A549 (cell line): ENCODE measurements around the gene ANGEL2. TPM values are rescaled to one million over a fixed set of nuclear protein-coding genes. Genes with fewer than 3 reads are reported as not detected.

Experiments used
- ATAC-seq, 2 experiments: fragments of 200-7000 bp in 1 of 2; fragments of >200 bp in 1 of 2; cut with Nextera tagmentation in 1 of 2; cut with Tn5 transposase in 1 of 2; 3 replicates each; pipeline versions ENCODE4 v1.8.0 to v1.9.1; 2018 to 2020; ENCODE audit warnings: mild to moderate bottlenecking in 1 of 2, moderate library complexity in 1 of 2
- CTCF ChIA-PET: fragments of 300-600 bp; sonication (Branson Sonifier 250); formaldehyde crosslinking; extraction: SDS; loops from one replicate; lab custom pipeline; 2021; ENCODE audit warnings: antibody characterized with exemption, inconsistent platforms; lab: Yijun Ruan, JAX
- POLR2A ChIA-PET: fragments of 350-600 bp; formaldehyde crosslinking; extraction: SDS; loops from one replicate; lab custom pipeline; 2021; ENCODE audit warnings: antibody characterized with exemption, inconsistent platforms; lab: Yijun Ruan, JAX
- DNase-seq, 2 experiments: peaks; one replicate each; pipeline versions ENCODE4 v3.0.0 to v3.0.0-alpha.2; 2011 to 2016; ENCODE audit warnings: low read depth in 1 of 2, low spot score in 1 of 2
- FAIRE-seq: peaks from 2 replicates; lab custom pipeline; 2011; peaks lifted over from hg19 to GRCh38; lab: Jason Lieb, UNC
- H3K27ac ChIP-seq, 2 experiments: fragments of >200 bp; sonication (Bioruptor Twin); formaldehyde crosslinking; 3 replicates each; pipeline ENCODE4 v1.5.1; 2016 to 2017
- H3K4me1 ChIP-seq: fragments of >200 bp; sonication (Bioruptor Twin); formaldehyde crosslinking; 3 replicates; pipeline ENCODE4 v1.6.1; 2016
- H3K4me2 ChIP-seq: fragments of >200 bp; sonication (Bioruptor Twin); formaldehyde crosslinking; 3 replicates; pipeline ENCODE4 v1.6.1; 2016
- H3K4me3 ChIP-seq: fragments of >200 bp; sonication (Bioruptor Twin); formaldehyde crosslinking; 3 replicates; pipeline ENCODE4 v1.5.1; 2016
- H3K9me3 ChIP-seq: fragments of >200 bp; sonication (Bioruptor Twin); formaldehyde crosslinking; 3 replicates; pipeline ENCODE4 v1.6.1; 2016
- CBX2 ChIP-seq: fragments of 200-600 bp; sonication (generic); IDR thresholded peaks from 2 replicates; pipeline ENCODE4 v1.6.1; 2016; ENCODE audit warnings: low read depth, mild to moderate bottlenecking, borderline replicate concordance
- CBX8 ChIP-seq: fragments of 200-600 bp; sonication (generic); IDR thresholded peaks from 2 replicates; pipeline ENCODE4 v1.6.1; 2016
- EP300 ChIP-seq, 2 experiments: fragments of >200 bp; sonication (Bioruptor Twin); formaldehyde crosslinking; IDR thresholded peaks; 2 replicates in 1 of 2; 3 replicates in 1 of 2; pipeline ENCODE4 v1.6.1; 2016 to 2017
- FOSB ChIP-seq: fragments of 250-450 bp; sonication (Bioruptor Pico); IDR thresholded peaks from 2 replicates; pipeline ENCODE4 v1.5.0; 2020; ENCODE audit warnings: mild to moderate bottlenecking, moderate library complexity
- FOXS1 ChIP-seq: fragments of 250-450 bp; sonication (Bioruptor Pico); IDR thresholded peaks from 2 replicates; pipeline ENCODE4 v1.5.0; 2020; ENCODE audit warnings: mild to moderate bottlenecking, moderate library complexity
- HOXB13 ChIP-seq: fragments of 250-450 bp; sonication (Bioruptor Pico); IDR thresholded peaks from 2 replicates; pipeline ENCODE4 v1.5.0; 2020; ENCODE audit warnings: low read depth, mild to moderate bottlenecking, moderate library complexity
- JUN ChIP-seq, 2 experiments: fragments of >200 bp; sonication (Bioruptor Twin); formaldehyde crosslinking; IDR thresholded peaks; 2 replicates in 1 of 2; 3 replicates in 1 of 2; pipeline ENCODE4 v1.6.1; 2016 to 2017
- MAFK ChIP-seq: fragments of 450-650 bp; IDR thresholded peaks from 2 replicates; pipeline ENCODE4 v1.6.1; 2014; ENCODE audit not compliant: partially characterized antibody
- NFE2L2 ChIP-seq: fragments of 150-350 bp; conservative IDR thresholded peaks from 2 replicates; pipeline ENCODE4 v1.6.1; 2014; ENCODE audit warnings: low read length
- NPAS2 ChIP-seq: fragments of 250-450 bp; sonication (Bioruptor Pico); IDR thresholded peaks from 2 replicates; pipeline ENCODE4 v1.8.0; 2022; ENCODE audit warnings: mild to moderate bottlenecking, moderate library complexity, borderline replicate concordance
- PHF8 ChIP-seq: fragments of 200-600 bp; sonication (generic); IDR thresholded peaks from 2 replicates; pipeline ENCODE4 v1.6.1; 2016; ENCODE audit warnings: low read depth, mild to moderate bottlenecking, antibody characterized with exemption, moderate library complexity, borderline replicate concordance
- RFX5 ChIP-seq: fragments of 450-650 bp; IDR thresholded peaks from 2 replicates; pipeline ENCODE4 v1.7.1; 2014; ENCODE audit warnings: antibody characterized with exemption, mild to moderate bottlenecking, moderate library complexity
- SREBF2 ChIP-seq: fragments of 450-650 bp; IDR thresholded peaks from 2 replicates; pipeline ENCODE4 v1.6.1; 2014; ENCODE audit warnings: mild to moderate bottlenecking, moderate library complexity
- ZNF302 ChIP-seq: fragments of 250-450 bp; sonication (Bioruptor Pico); IDR thresholded peaks from 2 replicates; pipeline ENCODE4 v1.9.0; 2021; ENCODE audit warnings: inconsistent platforms, mild to moderate bottlenecking, moderate library complexity
- WGBS: methylation state at CpG from one replicate; pipeline ENCODE4 v1.1.6; 2017; ENCODE audit errors: missing lambda C conversion rate; 5-methylcytosine and 5-hydroxymethylcytosine counted together
- polyA plus RNA-seq, 4 experiments: library from polyadenylated mRNA; depleted of rRNA in 3 of 4; stranded (reverse); fragments of >200 nt; fragmentation: RNase III in 1 of 4; extraction: RNeasy Plus Mini Kit Qiagen cat#74134 plus additional on column Dnase treatment in 1 of 4; gene quantifications; 2 replicates in 3 of 4; 3 replicates in 1 of 4; pipeline ENCODE4 v1.2.3, GENCODE V29; 2011 to 2017
- TF ChIP-seq, protein P1 (sequence below): fragments of 250-450 bp; sonication (Bioruptor Pico); IDR thresholded peaks from 2 replicates; pipeline ENCODE4 v1.5.0; 2021; ENCODE audit warnings: mild to moderate bottlenecking, moderate library complexity, borderline replicate concordance
- TF ChIP-seq, protein P2 (sequence below): IDR thresholded peaks from 2 replicates; pipeline ENCODE4 v1.6.1; 2012
- TF ChIP-seq, protein P3 (sequence below): fragments of 150-350 bp; IDR thresholded peaks from 2 replicates; pipeline ENCODE4 v1.6.1; 2014; ENCODE audit warnings: low read depth, mild to moderate bottlenecking, low read length

Gene ANGEL2
- polyA plus RNA-seq, 2 of the 4 experiments (the other 2 are of a cell fraction): 20.4 to 38.9 TPM

DNA sequence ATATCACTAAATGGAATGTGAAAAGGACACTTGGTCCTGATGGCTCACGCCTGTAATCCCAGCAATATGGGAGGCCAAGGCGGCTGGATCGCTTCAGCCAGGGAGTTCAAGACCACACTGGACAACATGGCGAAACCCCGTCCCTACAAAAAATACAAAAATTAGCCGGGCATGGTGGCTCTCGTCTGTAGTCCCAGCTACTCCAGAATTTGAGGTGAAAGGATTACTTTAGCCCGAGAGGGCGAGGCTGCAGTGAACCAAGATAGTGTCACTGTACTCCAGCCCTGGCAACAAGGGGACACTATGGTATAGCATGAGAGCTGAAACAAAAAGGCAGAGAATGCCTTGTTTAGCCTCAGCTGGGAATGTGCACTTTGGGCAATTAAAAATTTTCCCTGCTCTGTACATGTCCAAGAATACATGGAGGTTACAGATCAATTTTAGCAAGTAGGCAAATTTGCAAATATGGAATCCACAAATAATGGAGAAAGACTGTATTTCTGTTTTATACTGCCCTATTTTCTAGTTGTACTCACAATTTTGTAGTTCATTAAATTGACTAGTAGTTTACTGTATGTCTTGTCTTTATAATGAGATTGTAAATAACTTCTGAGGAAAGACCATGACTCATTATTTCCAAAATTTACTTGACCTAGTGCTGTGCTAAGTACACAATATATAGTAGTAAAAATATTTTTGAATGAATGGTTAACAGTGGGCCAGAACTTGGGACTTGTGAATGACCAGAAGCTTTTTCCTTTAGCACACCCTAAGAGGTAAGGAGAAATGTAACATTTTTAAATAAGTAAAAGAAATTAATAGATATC, 2.0 kb upstream of the ANGEL2 start:
- Histone ChIP-seq H3K4me3 (no peak overlapping the region), H3K9me3 (no peaks in the 10 kb centered on the region), H3K27ac (no peak overlapping the region), H3K4me2 (no peak overlapping the region), H3K4me1 (peaks cover 11% of the 10 kb centered on the region; the same call in 2 of the 3 replicates)
- ChIA-PET CTCF (no interaction called here), POLR2A (no interaction called here)
- no peak for TF ChIP-seq NPAS2 (CRISPR knock-in tag)
- peak; percentile 13 for TF ChIP-seq MAFK
- no peak for TF ChIP-seq CBX2
- DNase-seq (no peak), ATAC-seq (no peak), FAIRE-seq (no peak)
- 88% methylated on average over 9 of the region's 9 CpGs for WGBS

DNA sequence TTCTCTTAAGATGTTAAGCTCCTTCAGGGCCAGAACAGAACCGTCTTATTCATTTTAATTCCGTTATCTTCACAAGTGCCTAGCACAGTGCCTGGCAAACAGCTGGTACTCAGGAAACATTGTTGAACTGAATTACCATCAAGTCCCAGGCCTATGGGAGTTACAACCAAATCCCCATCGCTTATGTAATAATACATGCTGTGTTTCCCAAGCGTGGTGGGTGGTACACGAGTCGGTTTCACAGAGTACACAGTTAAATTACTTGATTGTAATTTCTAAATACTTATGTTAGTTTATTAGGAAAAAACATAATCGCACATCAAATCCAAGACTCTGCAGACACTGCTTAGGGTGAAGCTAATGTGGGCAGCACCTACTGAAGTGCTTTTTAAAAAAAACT, 1.0 kb downstream of the ANGEL2 start:
- ChIA-PET POLR2A (no interaction called here), CTCF (interaction anchor here (1.2 to 1.8 kb wide), 2 partner anchors 17 to 19 kb away, joined by 3 to 9 read pairs; no protein-coding TSS in a partner anchor)
- TF ChIP-seq FOSB (0 out of 2 replicates have a peak, but pooled peaks have one; percentile 34), PHF8 (0 out of 2 replicates have a peak, but pooled peaks have one; percentile 14), CBX8 (no peak)
- H3K27ac ChIP-seq: peak overlapping the region; percentile 92 to 94
- H3K9me3 ChIP-seq: no peaks in the 10 kb centered on the region
- DNase-seq (peak in 1 of 2 experiments; percentile 10), FAIRE-seq (no peak), ATAC-seq (peak in 1 of 2 experiments; percentile 3; a peak in 2 of 6 replicates)
- peak overlapping the region; percentile 73 for H3K4me2 ChIP-seq
- H3K4me3 ChIP-seq: peak overlapping the region; percentile 60
- 4% methylated on average over 7 of the region's 7 CpGs for WGBS
- peaks cover 11% of the 10 kb centered on the region; the same call in 2 of the 3 replicates for H3K4me1 ChIP-seq

DNA sequence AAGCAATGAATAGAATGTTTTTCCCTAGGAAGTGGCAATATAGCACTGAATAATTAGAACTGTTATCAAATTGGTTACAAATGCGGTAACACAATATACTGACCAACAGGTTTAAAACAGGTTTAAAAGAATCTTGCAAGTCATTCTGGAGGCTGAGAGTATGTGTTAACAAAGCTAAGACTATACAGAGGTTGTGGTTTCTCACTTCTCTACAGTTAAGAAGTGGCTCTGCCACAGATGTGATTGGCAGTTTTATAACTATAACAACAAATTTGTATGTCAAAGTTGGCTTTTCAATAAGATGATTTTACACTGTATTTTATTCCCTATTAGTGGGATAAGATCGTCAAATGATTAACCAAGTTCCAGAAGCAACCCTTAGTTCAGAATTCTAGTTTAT, 7.1 kb downstream of the ANGEL2 start:
- CTCF ChIA-PET: no interaction called here
- no peak for TF ChIP-seq JUN (IDR thresholded peaks at IDR 0.05)
- TF ChIP-seq SREBF2: no peak
- no peak for TF ChIP-seq FOSB
- TF ChIP-seq, protein P1, sequence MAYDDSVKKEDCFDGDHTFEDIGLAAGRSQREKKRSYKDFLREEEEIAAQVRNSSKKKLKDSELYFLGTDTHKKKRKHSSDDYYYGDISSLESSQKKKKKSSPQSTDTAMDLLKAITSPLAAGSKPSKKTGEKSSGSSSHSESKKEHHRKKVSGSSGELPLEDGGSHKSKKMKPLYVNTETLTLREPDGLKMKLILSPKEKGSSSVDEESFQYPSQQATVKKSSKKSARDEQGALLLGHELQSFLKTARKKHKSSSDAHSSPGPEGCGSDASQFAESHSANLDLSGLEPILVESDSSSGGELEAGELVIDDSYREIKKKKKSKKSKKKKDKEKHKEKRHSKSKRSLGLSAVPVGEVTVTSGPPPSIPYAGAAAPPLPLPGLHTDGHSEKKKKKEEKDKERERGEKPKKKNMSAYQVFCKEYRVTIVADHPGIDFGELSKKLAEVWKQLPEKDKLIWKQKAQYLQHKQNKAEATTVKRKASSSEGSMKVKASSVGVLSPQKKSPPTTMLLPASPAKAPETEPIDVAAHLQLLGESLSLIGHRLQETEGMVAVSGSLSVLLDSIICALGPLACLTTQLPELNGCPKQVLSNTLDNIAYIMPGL (CRISPR knock-in tag): no peak
- TF ChIP-seq, protein P2, sequence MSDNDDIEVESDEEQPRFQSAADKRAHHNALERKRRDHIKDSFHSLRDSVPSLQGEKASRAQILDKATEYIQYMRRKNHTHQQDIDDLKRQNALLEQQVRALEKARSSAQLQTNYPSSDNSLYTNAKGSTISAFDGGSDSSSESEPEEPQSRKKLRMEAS: no peak
- TF ChIP-seq HOXB13 (CRISPR knock-in tag): no peak
- no peak for TF ChIP-seq NFE2L2
- Histone ChIP-seq H3K4me2 (no peak overlapping the region), H3K9me3 (no peaks in the 10 kb centered on the region), H3K4me3 (no peak overlapping the region), H3K4me1 (peaks cover under 1% of the 10 kb centered on the region; the same call in 2 of the 3 replicates), H3K27ac (no peak overlapping the region)
- ATAC-seq (no peak), FAIRE-seq (no peak), DNase-seq (no peak)
- 89% methylated on average over 2 of the region's 2 CpGs for WGBS
- POLR2A ChIA-PET: no interaction called here

DNA sequence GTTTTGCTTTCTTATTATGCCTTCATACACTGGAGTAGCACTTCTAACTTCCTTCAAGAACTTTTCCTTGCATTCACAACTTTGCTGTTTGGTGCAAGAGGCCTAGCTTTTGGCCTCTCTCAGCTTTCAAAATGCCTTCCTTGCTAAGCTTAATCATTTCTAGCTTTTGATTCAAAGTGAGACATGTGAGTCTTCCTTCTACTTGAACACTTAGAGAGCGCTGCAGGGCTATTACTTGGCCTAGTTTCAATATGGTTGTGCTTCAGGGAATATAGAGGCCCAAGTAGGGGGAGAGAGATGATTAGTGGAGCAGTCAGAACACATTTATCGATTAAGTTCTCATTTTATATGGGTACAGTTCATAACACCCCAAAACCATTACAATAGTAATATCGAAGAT, 12.4 kb downstream of the ANGEL2 start:
- ATAC-seq (no peak), FAIRE-seq (no peak), DNase-seq (no peak)
- Histone ChIP-seq H3K27ac (no peak overlapping the region), H3K9me3 (no peaks in the 10 kb centered on the region), H3K4me1 (no peaks in the 10 kb centered on the region), H3K4me3 (no peak overlapping the region), H3K4me2 (no peak overlapping the region)
- TF ChIP-seq EP300 (IDR thresholded peaks at IDR 0.05) (no peak), FOXS1 (CRISPR knock-in tag) (no peak), CBX8 (no peak), ZNF302 (CRISPR knock-in tag) (no peak), RFX5 (no peak)
- TF ChIP-seq, protein P3, sequence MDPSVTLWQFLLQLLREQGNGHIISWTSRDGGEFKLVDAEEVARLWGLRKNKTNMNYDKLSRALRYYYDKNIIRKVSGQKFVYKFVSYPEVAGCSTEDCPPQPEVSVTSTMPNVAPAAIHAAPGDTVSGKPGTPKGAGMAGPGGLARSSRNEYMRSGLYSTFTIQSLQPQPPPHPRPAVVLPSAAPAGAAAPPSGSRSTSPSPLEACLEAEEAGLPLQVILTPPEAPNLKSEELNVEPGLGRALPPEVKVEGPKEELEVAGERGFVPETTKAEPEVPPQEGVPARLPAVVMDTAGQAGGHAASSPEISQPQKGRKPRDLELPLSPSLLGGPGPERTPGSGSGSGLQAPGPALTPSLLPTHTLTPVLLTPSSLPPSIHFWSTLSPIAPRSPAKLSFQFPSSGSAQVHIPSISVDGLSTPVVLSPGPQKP: no peak
- CTCF ChIA-PET: interaction anchor here (0.6 to 2.3 kb wide), 5 partner anchors 8 to 1680 kb away, joined by 3 to 12 read pairs (median 4); partner anchors contain the start of gene RPS6KC1
- WGBS: 96% methylated on average over 3 of the region's 3 CpGs
- POLR2A ChIA-PET: interaction anchor here (0.6 kb wide), 1 partner anchor 188 kb away, joined by 3 read pairs; no protein-coding TSS in a partner anchor
